GM15510 (cell line): ENCODE data around the gene LARGE1.

ENCODE experiments used
- POLR2A ChIP-seq: IDR thresholded peaks from 3 replicates; pipeline ENCODE4 v1.6.1; 2011; ENCODE audit warnings: borderline replicate concordance; ENCODE audit not compliant: insufficient read length; ENCODE audit errors: extremely low read depth

The LARGE1 gene

DNA sequence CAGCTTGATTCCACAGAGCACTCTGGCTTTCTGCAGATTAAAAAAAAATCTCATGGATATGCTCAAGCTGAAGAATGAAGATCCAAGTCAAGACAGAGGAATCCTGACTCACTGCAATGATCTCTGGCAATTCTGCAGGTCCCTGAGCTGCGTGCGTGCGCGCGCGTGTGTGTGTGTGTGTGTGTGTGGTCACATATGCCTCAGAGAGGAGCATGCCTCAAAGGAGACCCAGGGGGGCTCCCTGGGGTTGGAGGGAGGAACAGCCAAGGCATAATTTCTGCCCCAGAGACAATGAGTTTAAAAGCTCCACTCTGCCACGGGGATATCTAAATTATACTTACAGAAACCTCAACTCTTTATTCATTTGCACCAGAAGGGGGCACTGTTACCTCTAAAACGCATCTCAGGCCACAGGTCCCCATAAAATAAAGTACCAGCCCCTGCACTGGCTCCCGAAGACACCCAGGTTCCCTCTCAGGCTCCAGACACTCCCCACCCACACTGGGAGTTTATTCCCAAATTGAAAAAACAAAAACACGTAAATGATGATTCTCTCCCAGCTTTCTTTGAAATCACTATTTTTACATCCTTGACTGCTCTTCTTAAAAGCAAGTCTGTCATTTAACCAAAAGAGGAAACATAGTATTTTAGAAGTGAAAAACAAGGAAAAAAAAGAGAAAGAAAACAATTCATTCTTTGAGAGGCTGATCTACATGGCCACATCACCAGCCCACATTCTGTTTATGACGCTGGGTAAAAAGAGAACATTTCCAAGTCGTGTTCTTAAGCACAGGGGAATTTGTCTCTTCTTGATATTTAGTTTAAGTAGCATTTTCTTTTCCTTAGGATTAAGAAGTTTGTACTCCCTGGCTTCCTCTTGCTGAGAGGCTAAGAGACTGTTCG lies 401.0 kb downstream of the LARGE1 start:
- TF ChIP-seq POLR2A, result no peak

DNA sequence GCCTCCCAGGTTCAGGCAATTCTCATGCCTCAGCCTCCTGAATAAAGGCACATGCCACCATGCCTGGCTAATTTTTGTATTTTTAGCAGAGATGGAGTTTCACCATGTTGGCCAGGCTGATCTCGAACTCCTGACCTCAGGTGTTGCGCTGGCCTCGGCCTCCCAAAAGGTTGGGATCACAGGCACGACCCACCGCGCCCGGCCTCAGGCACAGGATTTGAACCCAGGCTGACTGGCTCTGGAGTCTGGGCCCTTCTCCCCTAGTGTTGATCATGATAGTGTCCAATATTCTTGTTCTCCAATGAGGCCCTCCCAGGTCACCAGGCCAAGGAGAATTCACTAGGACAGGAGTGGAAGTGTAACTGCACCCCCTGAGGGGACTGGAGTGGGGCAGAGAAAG lies 401.9 kb downstream of the LARGE1 start:
- TF ChIP-seq POLR2A, result no peak

DNA sequence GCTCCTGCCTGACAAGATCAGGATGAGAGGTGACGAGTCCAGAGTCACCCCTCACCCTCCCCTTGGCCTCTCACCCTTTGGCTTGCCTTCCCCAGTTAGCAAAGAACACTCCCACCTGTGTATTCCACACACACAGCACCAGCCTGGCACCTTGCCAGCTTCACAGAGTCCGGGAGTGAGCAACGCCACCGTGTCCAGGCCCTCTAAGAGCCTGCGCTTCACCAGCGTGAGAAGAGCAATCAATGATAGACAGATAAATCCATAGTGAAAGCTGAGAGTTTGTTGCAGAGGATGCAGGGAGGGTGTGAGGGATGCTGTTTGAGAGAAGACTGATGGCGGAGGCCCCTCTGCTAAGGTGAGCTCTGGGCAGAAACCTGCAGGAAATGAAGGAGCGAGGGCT lies 404.5 kb downstream of the LARGE1 start:
- no peak for TF ChIP-seq POLR2A

DNA sequence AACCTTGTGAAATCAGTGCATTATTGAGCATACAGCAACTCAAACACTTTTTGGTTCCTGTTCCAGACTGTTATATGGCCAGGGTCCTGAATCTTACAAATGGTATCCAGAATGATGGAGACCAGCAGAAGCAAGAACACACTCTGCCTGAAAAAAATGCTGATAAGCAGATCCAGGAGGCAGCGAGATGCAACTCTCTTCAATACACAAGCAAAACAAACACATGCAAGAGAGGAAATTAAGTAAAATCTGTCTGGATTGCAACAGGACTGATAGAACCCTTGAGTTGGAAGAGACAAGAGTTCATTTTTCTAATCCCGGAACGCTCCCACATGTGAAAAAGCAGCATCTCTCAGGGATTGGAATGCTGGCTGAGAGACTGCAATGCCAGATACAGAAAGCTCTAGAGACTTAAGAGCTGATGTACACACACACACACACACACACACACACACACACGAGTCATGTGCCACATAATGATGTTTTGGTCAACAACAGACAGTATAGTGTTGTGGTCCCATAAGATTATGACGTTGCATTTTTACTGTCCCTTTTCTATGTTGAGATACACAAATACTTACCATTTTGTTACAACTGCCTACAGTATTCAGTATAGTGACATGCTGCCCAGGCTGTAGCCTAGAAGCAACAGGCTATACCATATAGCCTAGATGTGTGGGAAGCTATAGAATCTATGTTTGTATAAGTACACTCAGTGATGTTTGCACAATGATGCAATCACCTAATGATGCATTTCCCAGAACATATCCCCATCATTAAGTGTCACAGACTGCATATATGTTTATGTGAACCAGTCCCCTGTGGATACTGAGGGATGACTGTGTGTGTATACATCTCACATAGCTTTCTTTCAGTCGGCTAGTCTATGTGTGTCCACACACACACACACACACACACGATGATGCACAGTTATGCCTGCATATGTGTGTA lies 406.6 kb downstream of the LARGE1 start:
- TF ChIP-seq POLR2A, result no peak

DNA sequence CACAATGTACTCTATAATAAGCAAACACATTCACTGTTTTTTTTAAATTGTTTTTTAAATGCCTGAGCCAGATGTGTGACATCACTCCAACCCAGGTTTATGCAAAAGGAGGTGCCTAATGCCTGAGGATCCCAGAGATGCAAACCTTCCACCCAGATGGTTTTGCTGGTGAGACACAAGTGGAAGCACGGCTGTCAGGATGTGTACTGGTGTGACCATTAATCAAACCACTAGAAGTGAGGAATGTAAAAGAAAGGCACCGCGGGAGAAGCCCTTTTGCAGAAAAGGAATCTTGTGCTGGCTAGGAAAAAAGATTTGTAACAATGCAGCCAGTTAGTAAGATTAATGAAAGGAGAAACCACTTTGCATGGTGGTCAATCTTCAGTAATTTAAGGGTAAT lies 407.4 kb downstream of the LARGE1 start:
- no peak for TF ChIP-seq POLR2A

DNA sequence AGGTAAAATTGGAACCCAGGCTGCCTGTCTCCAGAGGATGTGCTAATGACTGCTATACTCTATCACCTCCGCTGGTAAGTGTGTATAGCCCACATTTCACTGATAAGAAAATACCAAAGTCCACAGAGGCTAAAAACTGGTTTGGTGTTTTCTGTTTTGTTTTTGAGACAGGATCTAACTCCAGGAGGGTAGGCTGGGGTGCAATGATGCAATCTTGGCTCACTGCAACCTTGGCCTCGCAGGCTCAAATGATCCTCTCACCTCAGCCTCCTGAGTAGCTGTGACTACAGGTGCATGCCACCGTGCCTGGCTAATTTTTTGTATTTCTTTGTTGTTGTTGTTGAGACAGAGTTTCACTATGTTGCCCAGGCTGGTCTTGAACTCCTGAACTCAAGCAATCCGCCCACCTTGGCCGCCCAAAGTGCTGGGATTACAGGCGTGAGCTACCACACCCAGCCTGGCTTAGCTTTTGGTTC lies 409.8 kb downstream of the LARGE1 start:
- TF ChIP-seq POLR2A, result no peak

DNA sequence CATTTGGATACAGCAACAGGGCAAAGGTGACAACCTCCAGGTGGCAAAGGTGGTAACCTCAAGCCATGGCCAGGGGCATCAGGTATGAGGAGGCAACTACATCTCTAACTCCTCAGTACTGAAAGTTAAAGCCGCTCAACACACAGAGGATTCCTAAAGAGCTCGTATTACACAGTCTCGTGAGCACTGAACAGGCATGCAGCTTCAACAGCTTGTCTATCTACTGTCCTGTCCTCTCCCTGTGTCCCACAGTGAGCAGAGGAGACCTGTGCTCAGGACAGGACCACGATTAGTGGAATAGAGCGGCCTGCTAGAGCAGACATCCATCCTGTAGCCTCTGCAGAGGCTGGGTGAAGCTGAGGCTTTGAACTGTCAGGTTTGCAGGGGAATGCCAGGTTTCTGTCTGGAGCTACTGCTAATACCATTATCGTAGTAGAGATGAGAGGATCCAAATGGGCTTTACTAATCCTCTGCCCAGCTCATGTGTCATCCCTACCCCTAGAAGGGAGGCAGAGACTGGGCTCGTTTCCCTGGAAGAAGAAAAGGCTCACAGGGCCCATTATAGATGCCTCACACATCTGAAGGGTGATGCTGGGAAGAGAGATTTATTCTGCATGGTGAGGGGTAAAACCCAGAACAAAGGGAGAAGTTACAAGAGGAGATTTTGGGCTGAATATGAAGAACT lies 415.2 kb downstream of the LARGE1 start:
- TF ChIP-seq POLR2A, result no peak

DNA sequence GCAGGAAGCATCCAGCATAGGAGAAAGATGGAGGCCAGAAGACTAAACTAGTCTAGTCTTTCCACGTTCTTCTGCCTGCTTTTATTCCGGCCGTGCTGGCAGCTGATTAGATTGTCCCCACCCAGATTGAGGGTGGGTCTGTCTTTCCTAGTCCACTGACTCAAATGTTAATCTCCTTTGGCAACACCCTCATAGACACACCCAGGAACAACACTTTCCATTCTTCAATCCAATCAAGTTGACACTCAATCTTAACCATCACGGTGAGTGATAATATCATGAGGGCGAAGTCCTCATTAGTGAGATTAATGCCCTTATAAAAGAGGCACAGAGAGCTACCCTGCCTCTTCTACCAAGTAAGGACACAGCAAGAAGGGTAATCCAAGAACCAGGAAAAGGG lies 424.2 kb downstream of the LARGE1 start:
- TF ChIP-seq POLR2A, result no peak

DNA sequence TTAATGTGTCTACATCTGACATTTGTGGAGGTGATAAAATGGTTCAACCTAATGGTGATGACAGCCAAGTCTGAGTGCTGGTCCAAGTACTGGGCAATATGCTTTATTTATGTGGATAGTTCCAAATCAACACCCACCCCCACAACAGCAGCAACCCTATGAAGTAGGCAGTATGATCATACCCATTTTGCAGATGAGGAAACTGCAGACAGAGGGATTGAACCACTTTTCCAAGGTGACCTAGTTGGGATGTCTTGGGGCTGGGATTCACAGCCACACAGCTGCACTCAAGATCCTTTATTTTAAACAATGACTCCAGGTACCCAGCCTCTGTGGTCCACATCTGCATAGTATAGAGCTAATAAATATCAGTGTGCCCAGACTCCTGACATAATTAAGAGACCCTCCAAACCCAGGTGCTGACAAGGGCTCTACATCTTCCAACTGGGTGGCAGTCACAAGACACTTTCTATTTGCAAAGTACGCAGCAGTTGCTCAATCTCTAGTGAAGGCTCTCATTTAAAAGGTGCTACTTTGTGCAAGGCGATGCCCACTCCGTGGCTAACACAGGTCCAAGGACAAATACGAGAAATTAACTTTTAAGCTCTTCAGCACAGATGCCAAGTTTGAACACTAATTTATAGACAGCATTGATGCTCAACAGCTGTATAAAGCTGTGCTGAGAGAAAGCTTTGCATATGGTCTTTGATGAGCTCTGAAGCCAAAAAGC lies 426.6 kb downstream of the LARGE1 start:
- no peak for TF ChIP-seq POLR2A

DNA sequence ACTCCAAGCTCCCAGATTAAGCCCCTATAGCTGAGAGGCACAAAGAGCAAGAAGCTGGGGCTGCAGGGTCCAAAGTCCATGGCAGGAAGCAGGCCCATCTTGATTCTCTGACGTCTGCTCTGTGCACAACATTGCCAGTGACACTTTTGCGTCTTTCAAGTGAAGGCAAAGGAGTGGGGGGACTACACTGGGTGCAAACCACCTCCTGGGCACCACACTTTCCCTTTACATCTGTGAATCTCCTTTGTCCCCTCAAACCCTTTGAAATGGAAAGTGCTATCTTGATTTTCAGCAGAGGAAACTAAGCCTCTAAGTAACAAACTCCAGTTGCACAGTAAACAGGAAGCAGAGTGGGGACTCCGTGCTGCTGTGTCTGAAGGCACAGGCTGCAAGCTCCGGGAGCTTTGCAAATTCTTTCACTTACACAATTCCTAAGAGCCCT lies 428.0 kb downstream of the LARGE1 start:
- no peak for TF ChIP-seq POLR2A

DNA sequence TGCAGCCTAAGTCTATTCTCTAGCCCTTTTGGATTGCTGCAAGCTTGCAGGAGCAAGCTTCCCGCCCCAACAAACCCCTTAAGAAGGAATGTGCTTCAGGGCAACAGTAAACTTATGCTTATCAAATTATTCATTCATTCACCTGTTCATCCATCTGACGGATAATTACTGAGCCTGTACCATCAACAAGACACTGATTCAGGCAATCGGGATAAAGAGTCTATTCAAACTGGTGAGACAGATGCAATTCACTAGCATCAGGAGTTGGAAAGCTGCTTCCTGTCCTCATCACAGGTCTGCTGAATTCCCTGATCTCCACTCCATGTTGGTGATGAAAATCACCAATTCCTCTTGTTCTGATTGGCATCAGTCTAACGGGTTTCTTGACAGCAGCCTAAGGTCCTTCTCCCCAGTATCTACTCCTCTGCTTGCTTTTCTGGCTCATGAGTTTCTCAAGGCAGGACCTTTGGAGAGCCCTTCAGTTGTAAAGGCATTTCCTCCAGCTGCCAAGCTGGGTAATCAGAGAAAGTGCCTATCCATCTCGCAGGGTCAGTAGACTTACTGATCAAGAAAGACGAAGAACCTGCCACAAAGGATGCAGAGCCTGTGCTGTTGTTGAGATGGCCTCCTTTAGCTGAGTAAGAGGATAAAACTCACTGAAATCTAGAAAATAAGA lies 433.1 kb downstream of the LARGE1 start:
- TF ChIP-seq POLR2A, result no peak

DNA sequence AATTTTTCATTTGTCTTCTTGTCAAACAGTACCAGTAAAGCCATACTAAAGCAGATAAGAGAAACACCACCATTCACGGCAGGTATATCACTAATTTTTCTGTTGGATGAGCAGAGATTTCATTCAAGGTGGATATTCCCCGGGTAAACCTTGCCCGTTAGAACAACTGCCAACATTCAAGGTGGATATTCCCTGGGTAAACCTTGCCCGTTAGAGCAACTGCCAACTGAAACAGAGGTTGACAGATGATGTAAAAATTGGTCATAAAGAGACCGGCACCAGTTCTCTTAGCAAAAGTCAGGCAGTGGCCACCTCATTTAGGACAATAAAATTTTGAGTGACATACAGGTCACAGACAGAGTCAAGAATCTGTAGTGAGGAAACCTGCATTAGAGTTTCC lies 438.7 kb downstream of the LARGE1 start:
- TF ChIP-seq POLR2A, result no peak
